Dorsolateral prefrontal cortex (tissue), 118 donors: ENCODE measurements around the gene CHST13. TPM values are rescaled to one million over a fixed set of nuclear protein-coding genes. Genes with fewer than 3 reads are reported as not detected.

Experiments
- total RNA-seq, 120 experiments: library from RNA; stranded (reverse); gene quantifications; one replicate each; pipeline versions ENCODE4 v1.2.3 to v1.2.4, GENCODE V29; 2022

CHST13 gene
- total RNA-seq, 120 experiments from 2014 or later, result 0.23 to 1.3 (median 0.48) TPM; not detected in 56

Other genes with a start within 250 kb of the CHST13 start
- 100 to 1,000 TPM in 5 of 120 experiments, 10 to 100 TPM in 115; 11.7 to 112 (median 39.5) TPM for gene KLF15, start 166.7 kb upstream of the CHST13 start, total RNA-seq
- 1 to 10 TPM in 102 of 120 experiments, under 1 TPM in 11, not detected in 7; 0.29 to 7.9 (median 2.4) TPM for gene CFAP100, start 129.2 kb upstream of the CHST13 start, total RNA-seq
- gene ZXDC, start 48.3 kb upstream of the CHST13 start, total RNA-seq, result 10 to 100 TPM; 28.6 to 58.7 (median 41.4) TPM
- gene UROC1, start 6.4 kb upstream of the CHST13 start, total RNA-seq, result under 1 TPM in 91 of 120 experiments, not detected in 29; 0.11 to 0.76 (median 0.34) TPM
- gene C3orf22, start 34.8 kb downstream of the CHST13 start, total RNA-seq, result under 1 TPM in 13 of 120 experiments, not detected in 107; 0.20 to 0.48 (median 0.32) TPM
- gene TXNRD3, start 131.0 kb downstream of the CHST13 start, total RNA-seq, result 10 to 100 TPM in 34 of 120 experiments, 1 to 10 TPM in 86; 4.0 to 17.3 (median 8.9) TPM
- gene CHCHD6, start 180.1 kb downstream of the CHST13 start, total RNA-seq, result 100 to 1,000 TPM in 1 of 120 experiments, 10 to 100 TPM in 119; 23.5 to 101 (median 41.5) TPM